HCT116 (cell line): ENCODE measurements around the gene GPM6B. TPM values are rescaled to one million over a fixed set of nuclear protein-coding genes. Genes with fewer than 3 reads are reported as not detected.

Experiments
- ATAC-seq: fragments of 200-7000 bp; cut with Tn5 transposase; 2 replicates; pipeline ENCODE4 v1.9.1; 2020; ENCODE audit warnings: mild to moderate bottlenecking, moderate library complexity
- BruUV-seq: library from RNA; stranded (reverse); fragments of 400-500 nt; replicated peaks from 2 replicates; lab custom pipeline; 2021; lab: Mats Ljungman, UMichigan
- CTCF ChIA-PET: fragments of 300-600 bp; sonication (Branson Sonifier 250); formaldehyde crosslinking; loops from one replicate; lab custom pipeline; 2021; ENCODE audit warnings: antibody characterized with exemption; lab: Charles Lee
- POLR2A ChIA-PET: fragments of 300-600, 350-600 bp; sonication (Branson Sonifier 250); formaldehyde crosslinking; loops from one replicate; lab custom pipeline; 2021; ENCODE audit warnings: antibody characterized with exemption; lab: Charles Lee
- RAD21 ChIA-PET, 2 experiments: fragments of 300-600 bp; sonication (Branson Sonifier 250); formaldehyde crosslinking; loops; one replicate each; lab custom pipeline; 2023; ENCODE audit warnings: low total read pairs in 2 of 2; ENCODE audit not compliant: uncharacterized antibody in 2 of 2, unreplicated experiment in 2 of 2, low non-redundant PET in 1 of 2; lab: Charles Lee
- DNase-seq: peaks from one replicate; pipeline ENCODE4 v3.0.0-alpha.2; 2010; ENCODE audit warnings: low read depth, low spot score
- H2AFZ ChIP-seq: fragments of 200-600 bp; shearing (Covaris generic), sonication (generic); 2 replicates; pipeline ENCODE4 v1.6.1; 2017; ENCODE audit warnings: low read depth, mixed run types, mixed read lengths, antibody characterized with exemption, low read length; ENCODE audit not compliant: poor library complexity, severe bottlenecking
- H3K27ac ChIP-seq: 2 replicates; pipeline ENCODE4 v1.5.1; 2012; ENCODE audit warnings: low read depth, low read length
- H3K27me3 ChIP-seq: fragments of 200-600 bp; sonication (generic); 2 replicates; pipeline ENCODE4 v1.6.1; 2016; ENCODE audit warnings: mixed run types, low read length, mixed read lengths; ENCODE audit not compliant: insufficient read depth
- H3K36me3 ChIP-seq, 2 experiments: fragments of 200-500 bp in 1 of 2; fragments of 200-600 bp in 1 of 2; sonication (Bioruptor generic) in 1 of 2; sonication (generic) in 1 of 2; 2 replicates each; pipeline versions ENCODE4 v1.5.1 to v1.6.1; 2014 to 2016; ENCODE audit warnings: low read length in 2 of 2, inconsistent platforms in 1 of 2, mixed read lengths in 1 of 2, mixed run types in 1 of 2; ENCODE audit not compliant: insufficient read depth in 2 of 2, control insufficient read depth in 1 of 2
- H3K4me1 ChIP-seq, 2 experiments: fragments of 200-600 bp in 1 of 2; sonication (generic) in 1 of 2; 2 replicates each; pipeline versions ENCODE4 v1.5.1 to v1.6.1; 2012 to 2017; ENCODE audit warnings: low read length in 2 of 2, inconsistent platforms in 1 of 2, mild to moderate bottlenecking in 1 of 2, mixed read lengths in 1 of 2, mixed run types in 1 of 2, moderate library complexity in 1 of 2; ENCODE audit not compliant: insufficient read depth in 2 of 2, control insufficient read depth in 1 of 2
- H3K4me2 ChIP-seq: fragments of 200-600 bp; sonication (generic); 2 replicates; pipeline ENCODE4 v1.6.1; 2017; ENCODE audit warnings: mixed run types, low read length, mixed read lengths
- H3K4me3 ChIP-seq, 2 experiments: fragments of 200-600 bp in 1 of 2; sonication (generic) in 1 of 2; replicated peaks in 1 of 2; 2 replicates each; pipeline ENCODE4 v1.5.1; 2011 to 2016; ENCODE audit warnings: low read length in 2 of 2, control low read depth in 1 of 2, low read depth in 1 of 2, mild to moderate bottlenecking in 1 of 2, mixed read lengths in 1 of 2, mixed run types in 1 of 2
- H3K79me2 ChIP-seq: fragments of 200-600 bp; sonication (generic); 2 replicates; pipeline ENCODE4 v1.6.1; 2017; ENCODE audit warnings: mild to moderate bottlenecking, mixed run types, low read length, moderate library complexity, mixed read lengths; ENCODE audit not compliant: insufficient read depth
- H3K9ac ChIP-seq: fragments of 200-600 bp; sonication (generic); 2 replicates; pipeline ENCODE4 v1.6.1; 2016; ENCODE audit warnings: low read length, mixed read lengths
- H3K9me2 ChIP-seq: fragments of 200-600 bp; sonication (generic), shearing (Covaris generic); 2 replicates; pipeline ENCODE4 v1.6.1; 2017; ENCODE audit warnings: mixed run types, mild to moderate bottlenecking, moderate library complexity; ENCODE audit not compliant: insufficient read depth
- H3K9me3 ChIP-seq, 2 experiments: fragments of 200-500 bp in 1 of 2; fragments of 200-600 bp in 1 of 2; sonication (Bioruptor generic) in 1 of 2; sonication (generic) in 1 of 2; 2 replicates each; pipeline ENCODE4 v1.6.1; 2014 to 2017; ENCODE audit warnings: low read length in 2 of 2, mixed read lengths in 2 of 2, inconsistent platforms in 1 of 2, low read depth in 1 of 2, mild to moderate bottlenecking in 1 of 2, mixed run types in 1 of 2, moderate library complexity in 1 of 2; ENCODE audit not compliant: control insufficient read depth in 1 of 2, insufficient read depth in 1 of 2
- H4K20me1 ChIP-seq: fragments of 200-600 bp; sonication (generic), shearing (Covaris generic); 2 replicates; pipeline ENCODE4 v1.6.1; 2017; ENCODE audit warnings: mixed run types, mild to moderate bottlenecking, moderate library complexity; ENCODE audit not compliant: insufficient read depth
- CBX3 ChIP-seq: IDR thresholded peaks from 2 replicates; pipeline ENCODE4 v1.6.1; 2012; ENCODE audit warnings: low read depth
- EGR1 ChIP-seq: IDR thresholded peaks from 2 replicates; pipeline ENCODE4 v1.6.1; 2012; ENCODE audit warnings: low read depth
- ELF1 ChIP-seq: IDR thresholded peaks from 2 replicates; pipeline ENCODE4 v1.6.1; 2012; ENCODE audit warnings: low read depth, borderline replicate concordance
- EZH2 ChIP-seq: fragments of 200-600 bp; sonication (generic); IDR thresholded peaks from 2 replicates; pipeline ENCODE4 v1.6.1; 2017; ENCODE audit warnings: antibody characterized with exemption, mixed run types
- EZH2phosphoT487 ChIP-seq: fragments of 200-600 bp; IDR thresholded peaks from 2 replicates; pipeline ENCODE4 v1.6.1; 2018; ENCODE audit warnings: antibody characterized with exemption, borderline replicate concordance
- FOSL1 ChIP-seq: IDR thresholded peaks from 2 replicates; pipeline ENCODE4 v1.6.1; 2012; ENCODE audit warnings: low read depth
- MAX ChIP-seq: IDR thresholded peaks from 2 replicates; pipeline ENCODE4 v1.6.1; 2012
- POLR2A ChIP-seq: IDR thresholded peaks from 2 replicates; pipeline ENCODE4 v1.7.0; 2011; ENCODE audit warnings: borderline replicate concordance; ENCODE audit not compliant: insufficient read depth, insufficient read length; ENCODE audit errors: extremely low read depth
- RAD21 ChIP-seq: IDR thresholded peaks from 2 replicates; pipeline ENCODE4 v1.6.1; 2012; ENCODE audit warnings: low read depth, mild to moderate bottlenecking
- REST ChIP-seq: IDR thresholded peaks from 2 replicates; pipeline ENCODE4 v1.6.1; 2012; ENCODE audit warnings: low read depth
- SP1 ChIP-seq: IDR thresholded peaks from 2 replicates; pipeline ENCODE4 v1.6.1; 2012; ENCODE audit warnings: low read depth
- ZFX ChIP-seq: fragments of 450-650 bp; IDR thresholded peaks from 2 replicates; pipeline ENCODE4 v1.6.1; 2017
- intact Hi-C: fragments of 100-400 bp; cut with micrococcal nuclease; formaldehyde crosslinking; loops from 2 replicates; pipeline ENCODE4 v1.10.0; 2022
- total RNA-seq: library from RNA; stranded (reverse); gene quantifications from one replicate; pipeline ENCODE4 v1.2.1, GENCODE V29; 2021; ENCODE audit not compliant: unreplicated experiment

The GPM6B gene
- total RNA-seq, 1 experiment from 2014 or later, result 0.07 TPM

DNA sequence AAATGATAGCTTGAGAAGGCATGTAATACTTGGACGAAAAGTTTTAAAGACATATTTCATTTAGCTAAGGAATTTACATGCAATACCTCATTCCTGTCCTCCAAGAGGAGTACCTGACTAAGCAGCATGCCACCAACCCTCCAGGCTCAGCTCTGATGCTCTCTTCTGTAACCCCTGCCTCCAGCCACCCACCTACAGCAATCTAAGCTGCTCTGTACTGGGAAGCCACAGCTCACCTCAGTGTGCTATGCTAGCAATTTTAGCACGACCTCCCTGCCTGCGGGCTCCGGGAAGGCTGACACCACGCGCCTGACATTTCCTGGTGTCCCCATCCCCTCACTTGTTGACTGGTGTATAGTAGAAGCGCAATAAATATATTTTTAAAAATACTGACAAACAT is 23.2 kb upstream of the GPM6B start:
- CTCF ChIA-PET, result no interaction called here
- POLR2A ChIA-PET, result no interaction called here
- Histone ChIP-seq H3K4me3 (no peak overlapping the region), H4K20me1 (no peaks in the 10 kb centered on the region), H3K4me2 (no peak overlapping the region), H3K27me3 (no peaks in the 10 kb centered on the region), H3K9me2 (no peaks in the 10 kb centered on the region), H3K79me2 (no peaks in the 10 kb centered on the region), H3K27ac (no peak overlapping the region), H3K9ac (no peak overlapping the region), H3K9me3 (no peaks in the 10 kb centered on the region), H3K36me3 (no peaks in the 10 kb centered on the region), H3K4me1 (no peaks in the 10 kb centered on the region), H2AFZ (no peak overlapping the region)
- DNase-seq (no peak), ATAC-seq (no peak)
- intact Hi-C loops, result no loop called here
- BruUV-seq, result no TSS peak
- RAD21 ChIA-PET, result no interaction called here
- no peak for TF ChIP-seq CBX3
- no peak for TF ChIP-seq ZFX
- no peak for TF ChIP-seq SP1
- TF ChIP-seq EZH2, result no peak

DNA sequence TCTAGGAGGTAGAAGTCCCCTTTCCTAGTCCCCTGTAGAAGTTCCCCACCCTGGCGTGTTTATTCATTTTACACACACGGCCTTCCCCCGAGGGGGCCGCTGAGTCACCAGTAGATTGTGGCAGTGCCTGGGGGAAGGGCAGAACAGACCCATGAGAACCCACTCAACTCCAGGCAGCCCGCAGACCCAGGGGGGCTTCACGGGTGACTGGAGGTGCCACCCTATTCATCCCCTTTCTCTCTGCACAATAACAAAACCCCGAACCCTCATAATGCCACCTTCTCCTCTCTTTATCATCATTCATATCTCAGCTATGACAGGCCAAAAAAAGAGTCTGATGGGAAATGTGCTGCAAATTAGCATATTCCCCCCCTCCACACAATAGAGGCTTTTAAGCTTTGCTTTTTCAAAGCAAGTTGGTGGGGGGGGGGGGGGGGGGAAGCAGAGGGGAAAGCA is 20.4 kb upstream of the GPM6B start:
- Histone ChIP-seq H3K9me3 (no peaks in the 10 kb centered on the region), H3K4me1 (no peaks in the 10 kb centered on the region), H3K9me2 (no peaks in the 10 kb centered on the region), H3K79me2 (no peaks in the 10 kb centered on the region), H3K36me3 (no peaks in the 10 kb centered on the region), H3K27me3 (no peaks in the 10 kb centered on the region), H3K27ac (no peak overlapping the region), H2AFZ (no peak overlapping the region), H3K9ac (no peak overlapping the region), H4K20me1 (no peaks in the 10 kb centered on the region), H3K4me3 (no peak overlapping the region), H3K4me2 (no peak overlapping the region)
- TF ChIP-seq FOSL1 (no peak), EZH2phosphoT487 (no peak), EZH2 (no peak), ELF1 (no peak), POLR2A (no peak), MAX (no peak), REST (no peak), RAD21 (no peak), ZFX (no peak), EGR1 (no peak)
- intact Hi-C loops, result no loop called here
- DNase-seq (no peak), ATAC-seq (no peak)
- CTCF ChIA-PET, result no interaction called here
- no TSS peak for BruUV-seq
- POLR2A ChIA-PET, result no interaction called here
- RAD21 ChIA-PET, result interaction anchor here in 1 of 2 experiments (0.6 kb wide), 1 partner anchor 184 kb away, joined by 5 read pairs; the partner anchor contains the start of gene TCEANC
